Measurements from ENCODE around the gene IL32.

IL32 gene

DNA sequence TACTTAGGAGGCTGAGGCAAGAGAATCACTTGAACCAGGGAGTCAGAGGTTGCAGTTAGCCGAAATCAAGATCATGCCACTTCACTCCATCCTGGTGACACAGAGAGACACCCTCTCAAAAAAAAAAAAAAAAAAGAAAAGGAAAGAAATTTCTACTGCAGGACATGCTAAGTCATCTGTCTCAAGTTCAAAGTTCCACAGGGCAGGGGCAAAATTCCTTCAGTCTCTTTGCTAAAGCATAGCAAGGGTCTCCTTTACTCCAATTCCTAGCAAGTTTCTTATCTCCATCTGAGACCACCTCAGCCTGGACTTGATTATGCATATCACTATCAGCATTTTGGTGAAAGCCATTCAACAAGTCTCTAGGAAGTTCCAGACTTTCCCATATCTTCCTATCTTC is 19.1 kb downstream of the IL32 start:
- TF ChIP-seq SIN3A (IDR thresholded peaks at IDR 0.05; ENCODE audit: borderline replicate concordance, insufficient read depth, low read length) = no peak
- no peak for TF ChIP-seq REST (IDR thresholded peaks at IDR 0.05; ENCODE audit: insufficient read depth in 1 of 2, low read depth in 2 of 2, low read length in 2 of 2)
- TF ChIP-seq TAF1 (IDR thresholded peaks at IDR 0.05; ENCODE audit: borderline replicate concordance, insufficient read depth, low read length) = no peak
- TF ChIP-seq FOXP2 (optimal IDR thresholded peaks at IDR 0.05; ENCODE audit: borderline replicate concordance, extremely low read depth, extremely low read length, insufficient read depth) = no peak
- no peak for TF ChIP-seq POLR2AphosphoS5 (IDR thresholded peaks at IDR 0.05; ENCODE audit: low read depth, low read length)

DNA sequence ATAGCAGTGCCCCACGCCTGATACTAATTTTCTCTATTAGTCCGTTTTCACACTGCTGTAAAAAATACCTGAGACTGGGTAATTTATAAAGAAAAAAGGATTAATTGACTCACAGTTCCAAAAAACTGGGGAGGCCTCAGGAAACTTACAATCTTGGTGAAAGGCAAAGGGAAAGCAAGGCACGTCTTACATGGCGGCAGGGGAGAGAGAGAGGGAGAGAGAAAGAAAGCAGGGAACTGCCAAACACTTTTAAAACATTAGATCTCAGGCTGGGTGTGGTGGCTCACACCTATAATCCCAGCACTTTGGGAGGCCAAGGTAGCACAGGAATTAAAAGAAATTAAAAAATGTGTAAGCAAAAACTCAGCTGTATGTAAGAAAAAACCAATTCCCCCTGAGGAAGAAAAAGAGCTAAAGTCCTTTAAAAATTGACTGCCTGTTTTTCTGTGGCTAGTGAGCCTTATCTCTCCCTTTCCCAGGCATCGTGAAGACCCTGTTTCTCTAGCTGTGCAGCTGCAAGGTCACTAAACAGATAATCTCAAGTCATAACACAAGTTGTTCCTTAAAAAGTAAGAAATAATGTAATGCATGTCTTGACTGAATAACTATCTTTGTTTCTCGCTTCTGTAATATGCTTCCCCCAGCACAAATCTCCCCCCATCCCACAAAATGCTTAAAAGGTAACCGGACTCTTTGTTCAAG is 19.7 kb downstream of the IL32 start:
- TF ChIP-seq POLR2AphosphoS5 (IDR thresholded peaks at IDR 0.05; ENCODE audit: low read depth, low read length) (no peak), TAF1 (IDR thresholded peaks at IDR 0.05; ENCODE audit: borderline replicate concordance, insufficient read depth, low read length) (no peak), REST (IDR thresholded peaks at IDR 0.05; ENCODE audit: insufficient read depth in 1 of 2, low read depth in 2 of 2, low read length in 2 of 2) (no peak), FOXP2 (optimal IDR thresholded peaks at IDR 0.05; ENCODE audit: borderline replicate concordance, extremely low read depth, extremely low read length, insufficient read depth) (no peak), SIN3A (IDR thresholded peaks at IDR 0.05; ENCODE audit: borderline replicate concordance, insufficient read depth, low read length) (no peak)

DNA sequence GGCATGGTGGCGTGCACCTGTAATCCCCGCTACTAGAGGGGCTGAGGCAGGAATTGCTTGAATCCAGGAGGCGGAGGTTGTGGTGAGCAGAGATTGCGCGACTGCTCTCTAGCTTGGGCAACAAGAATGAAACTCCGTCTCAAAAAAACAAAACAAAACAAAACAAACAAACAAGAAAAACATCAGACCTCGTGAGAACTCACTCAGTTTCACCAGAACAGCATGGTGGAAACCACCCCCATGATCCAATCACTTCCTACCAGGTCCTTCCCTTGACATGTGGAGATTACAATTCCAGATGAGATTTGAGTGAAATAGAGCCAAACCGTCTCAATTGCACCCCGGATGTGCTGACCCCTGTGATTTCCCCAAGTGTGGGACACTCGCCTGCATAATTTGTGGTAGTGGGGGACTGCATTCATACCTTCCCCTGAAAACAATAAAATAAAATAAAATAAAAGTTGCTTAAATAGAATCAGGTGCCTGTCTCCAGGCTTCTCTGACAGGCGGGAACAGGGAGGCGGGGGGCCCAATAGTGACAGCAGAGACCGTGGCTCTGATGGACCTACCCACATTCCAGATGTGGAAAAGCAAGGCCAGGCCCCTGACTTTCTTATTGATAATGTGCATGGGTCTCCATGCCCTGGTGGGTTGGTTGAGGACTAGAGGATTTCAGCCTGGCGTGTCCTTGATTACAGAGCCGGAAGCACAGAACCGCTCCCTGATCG is 20.6 kb downstream of the IL32 start:
- TF ChIP-seq POLR2AphosphoS5 (IDR thresholded peaks at IDR 0.05; ENCODE audit: low read depth, low read length) (no peak), SIN3A (IDR thresholded peaks at IDR 0.05; ENCODE audit: borderline replicate concordance, insufficient read depth, low read length) (no peak), TAF1 (IDR thresholded peaks at IDR 0.05; ENCODE audit: borderline replicate concordance, insufficient read depth, low read length) (no peak), REST (IDR thresholded peaks at IDR 0.05; ENCODE audit: insufficient read depth in 1 of 2, low read depth in 2 of 2, low read length in 2 of 2) (no peak), FOXP2 (optimal IDR thresholded peaks at IDR 0.05; ENCODE audit: borderline replicate concordance, extremely low read depth, extremely low read length, insufficient read depth) (no peak)

DNA sequence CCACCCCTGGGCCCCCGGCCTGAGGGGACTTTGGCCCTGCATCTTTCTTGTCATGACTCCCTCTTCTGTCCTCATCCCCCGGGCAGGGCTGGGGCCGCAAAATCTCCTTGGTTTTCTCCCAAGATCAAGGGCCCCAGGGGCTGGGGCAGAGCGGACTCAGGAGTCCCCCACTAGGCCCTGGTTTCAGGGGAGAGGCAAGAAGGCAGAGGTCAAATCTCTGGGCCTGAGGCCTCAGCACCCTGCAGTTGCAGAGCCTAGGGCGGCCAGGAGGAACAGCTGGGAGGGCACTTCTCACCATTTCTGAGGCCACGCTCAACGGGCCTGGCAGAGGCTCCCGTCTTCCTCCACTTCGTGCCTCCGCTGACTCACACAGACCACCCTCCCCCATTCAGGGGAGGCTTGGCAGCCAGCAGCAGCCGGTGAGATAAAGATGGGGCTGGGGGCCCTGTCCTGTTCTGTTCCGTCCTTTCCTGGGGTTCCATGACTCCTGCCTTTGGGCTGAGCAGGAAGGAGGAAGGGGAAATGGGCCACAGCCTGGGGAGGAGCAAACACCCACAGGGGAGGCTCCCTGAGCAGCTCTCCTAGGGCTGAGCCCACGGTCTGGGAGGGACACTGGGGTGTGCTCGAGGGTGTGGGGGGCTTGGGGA is 21.3 kb downstream of the IL32 start:
- no peak for TF ChIP-seq REST (IDR thresholded peaks at IDR 0.05; ENCODE audit: insufficient read depth in 1 of 2, low read depth in 2 of 2, low read length in 2 of 2)
- no peak for TF ChIP-seq FOXP2 (optimal IDR thresholded peaks at IDR 0.05; ENCODE audit: borderline replicate concordance, extremely low read depth, extremely low read length, insufficient read depth)
- no peak for TF ChIP-seq SIN3A (IDR thresholded peaks at IDR 0.05; ENCODE audit: borderline replicate concordance, insufficient read depth, low read length)
- no peak for TF ChIP-seq TAF1 (IDR thresholded peaks at IDR 0.05; ENCODE audit: borderline replicate concordance, insufficient read depth, low read length)
- TF ChIP-seq POLR2AphosphoS5 (IDR thresholded peaks at IDR 0.05; ENCODE audit: low read depth, low read length) = no peak

All from PFSK-1 (cell line).